NCI-H82 (cell line): ENCODE measurements around the gene ASB5.
"Not testable (repeated sequence)": the region's sequence is repeated elsewhere in the genome, so short reads cannot be mapped to it uniquely, and the experiment has no call there.

ENCODE experiments used
- DNase-seq: peaks from one replicate; lab custom pipeline; 2025; lab: John Stamatoyannopoulos, UW

The ASB5 gene

DNA sequence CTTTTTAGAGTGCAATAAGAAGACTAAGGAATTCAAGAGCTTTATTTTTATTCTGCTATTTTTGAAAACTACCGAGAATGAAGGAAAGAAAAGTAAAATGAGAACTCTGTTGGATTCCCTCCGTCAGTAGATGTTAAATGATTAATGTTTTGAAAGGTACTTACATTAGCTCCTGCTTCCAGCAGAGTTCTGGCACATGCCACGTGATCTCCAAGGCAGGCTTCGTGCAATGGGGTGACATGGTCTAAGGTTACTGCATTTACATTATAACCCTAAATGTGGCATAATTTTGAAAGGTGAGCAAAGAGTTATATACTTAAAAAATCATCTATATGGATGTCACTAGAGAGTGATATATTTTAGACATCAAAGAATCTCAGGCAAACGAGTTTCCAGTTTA is 46.9 kb downstream of the ASB5 start:
- no peak for DNase-seq

DNA sequence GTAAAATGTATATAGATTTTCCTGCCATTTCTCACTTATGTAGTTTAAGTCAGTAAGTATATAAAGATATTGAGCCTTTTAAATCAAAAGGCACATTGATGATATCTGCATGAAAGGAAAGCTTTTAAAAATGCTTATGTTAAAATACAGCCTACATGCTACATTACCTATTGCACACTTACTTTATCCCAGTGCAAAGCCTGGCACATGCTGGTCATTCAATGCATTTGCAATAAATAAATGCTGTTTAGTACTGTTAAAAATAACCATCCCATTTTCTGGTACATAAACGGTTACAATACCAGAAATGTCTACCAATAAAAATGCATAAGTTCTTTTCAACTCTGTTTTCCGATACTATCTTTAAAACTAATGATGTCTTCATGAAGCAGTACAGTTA is 51.5 kb downstream of the ASB5 start:
- no peak for DNase-seq

DNA sequence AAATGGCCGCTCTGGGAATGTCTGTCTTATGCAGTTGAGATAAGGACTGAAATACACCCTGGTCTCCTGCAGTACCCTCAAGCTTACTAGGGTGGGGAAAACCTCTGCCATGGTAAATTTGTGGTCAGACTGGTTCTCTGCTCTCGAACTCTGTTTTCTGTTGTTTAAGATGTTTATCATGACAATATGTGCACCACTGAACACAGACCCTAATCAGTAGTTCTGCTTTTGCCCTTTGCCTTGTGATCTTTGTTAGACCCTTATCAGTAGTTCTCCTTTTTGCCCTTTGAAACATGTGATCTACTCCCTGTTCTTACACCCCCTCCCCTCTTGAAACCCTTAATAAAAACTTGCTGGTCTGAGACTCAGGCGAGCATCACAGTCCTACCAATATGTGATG is 56.7 kb downstream of the ASB5 start:
- not testable (repeated sequence) for DNase-seq

DNA sequence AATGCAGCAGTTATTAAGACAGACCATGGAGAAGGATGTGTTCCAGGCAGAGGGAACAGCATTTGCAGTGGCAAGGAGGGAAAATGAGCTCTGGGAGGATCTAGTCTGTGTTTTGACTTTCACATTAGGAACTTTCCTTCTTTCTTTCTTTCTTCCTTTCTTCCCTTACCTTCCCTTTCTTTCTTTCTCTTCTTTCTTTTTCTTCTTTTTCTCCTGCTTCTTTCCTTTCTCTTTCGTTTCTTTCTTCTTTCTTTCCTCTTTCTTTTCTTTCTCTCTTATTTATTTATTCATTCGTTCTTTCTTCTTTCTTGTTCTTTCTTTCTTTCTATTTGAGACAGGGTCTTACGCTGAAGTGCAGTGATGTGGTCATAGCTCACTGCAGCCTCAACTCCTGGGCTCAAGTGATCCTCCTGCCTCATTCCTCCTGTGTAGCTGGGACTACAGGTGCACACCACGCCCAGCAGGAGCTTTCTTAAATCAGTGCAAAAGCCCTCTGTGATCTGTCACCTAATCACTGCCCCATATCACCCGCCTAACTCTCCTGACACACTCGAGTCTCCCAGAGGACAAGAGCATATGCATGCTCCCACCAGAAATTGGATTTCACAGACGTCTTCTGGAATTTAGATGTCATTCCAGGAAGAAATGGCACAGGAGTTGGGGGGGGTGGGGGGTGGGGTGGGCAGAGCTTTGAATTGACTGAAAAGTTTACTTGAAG is 58.3 kb downstream of the ASB5 start:
- DNase-seq = peak; percentile 32

DNA sequence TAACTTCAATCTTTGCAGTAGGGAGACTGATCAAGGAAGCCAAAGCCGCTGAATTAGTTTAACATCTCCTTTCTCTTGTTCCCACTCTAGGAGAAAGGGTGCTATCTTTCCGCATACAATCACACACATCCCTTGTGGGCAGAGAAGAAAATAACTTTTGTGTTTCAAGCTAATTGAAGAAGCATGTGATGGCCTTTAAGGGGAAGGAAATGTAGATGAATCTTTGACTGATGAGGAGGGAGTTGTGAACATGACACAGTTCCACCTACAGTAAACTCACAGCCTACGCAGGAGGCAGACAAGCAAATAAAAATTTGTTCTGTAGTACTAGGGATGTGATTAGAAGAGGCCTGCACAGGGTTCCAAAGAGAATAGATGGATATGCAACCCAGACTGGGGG is 58.9 kb downstream of the ASB5 start:
- DNase-seq = no peak

DNA sequence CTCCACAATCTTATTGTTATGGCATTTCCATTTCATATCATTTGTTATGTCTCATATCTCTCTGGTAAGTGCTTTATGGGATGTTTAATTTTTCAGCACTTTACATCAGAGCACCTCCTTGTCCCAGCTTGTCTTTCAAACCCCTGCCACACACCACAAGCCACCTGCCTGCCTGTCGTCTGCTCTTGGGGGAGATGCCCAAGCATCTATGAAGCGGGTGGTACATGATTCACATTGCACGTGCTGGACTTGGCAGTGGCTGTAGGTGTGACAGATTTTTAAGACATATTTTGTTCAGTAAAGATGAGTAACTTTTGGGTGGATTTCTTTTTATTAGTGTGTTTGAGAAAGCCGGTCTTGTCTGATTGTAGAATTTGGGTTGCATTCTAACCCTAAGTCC is 59.5 kb downstream of the ASB5 start:
- DNase-seq = no peak

DNA sequence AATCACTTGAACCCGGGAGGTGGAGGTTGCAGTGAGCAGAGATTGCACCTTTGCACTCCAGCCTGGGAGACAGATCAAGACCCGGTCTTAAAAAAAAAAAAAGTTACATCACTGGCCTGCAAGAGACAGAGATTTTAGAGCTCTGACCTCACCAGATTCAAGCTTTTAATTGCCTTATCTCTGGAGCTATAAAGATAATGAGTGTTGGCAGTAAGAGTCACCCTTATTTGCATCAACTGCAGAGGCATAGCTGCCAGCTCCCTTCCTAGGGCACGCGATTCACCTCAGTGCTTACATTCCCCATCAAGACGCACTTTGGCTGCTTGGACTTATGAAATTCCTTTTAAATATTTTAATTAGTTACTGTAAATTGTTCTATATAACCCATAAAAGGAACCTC is 61.2 kb downstream of the ASB5 start:
- DNase-seq = peak; percentile 82

DNA sequence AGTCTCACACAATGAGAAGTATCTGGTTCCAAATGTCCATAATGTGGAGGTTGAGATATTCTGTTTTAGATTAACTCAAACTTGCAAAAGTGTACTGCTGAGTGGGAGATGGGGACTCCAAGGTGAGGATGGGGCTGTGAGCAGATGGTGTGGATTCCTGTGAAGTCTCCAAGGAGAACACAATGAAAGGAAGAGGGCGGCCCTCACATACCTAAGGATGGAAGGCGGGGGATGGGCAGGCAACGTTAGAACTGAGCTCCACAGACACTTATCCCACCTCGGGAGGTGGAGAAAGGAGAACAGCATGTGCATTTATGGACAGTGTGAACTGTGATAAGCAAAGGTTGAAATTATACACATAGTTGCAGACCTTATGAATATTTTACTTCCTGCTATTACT is 63.7 kb downstream of the ASB5 start:
- DNase-seq = peak; percentile 22

DNA sequence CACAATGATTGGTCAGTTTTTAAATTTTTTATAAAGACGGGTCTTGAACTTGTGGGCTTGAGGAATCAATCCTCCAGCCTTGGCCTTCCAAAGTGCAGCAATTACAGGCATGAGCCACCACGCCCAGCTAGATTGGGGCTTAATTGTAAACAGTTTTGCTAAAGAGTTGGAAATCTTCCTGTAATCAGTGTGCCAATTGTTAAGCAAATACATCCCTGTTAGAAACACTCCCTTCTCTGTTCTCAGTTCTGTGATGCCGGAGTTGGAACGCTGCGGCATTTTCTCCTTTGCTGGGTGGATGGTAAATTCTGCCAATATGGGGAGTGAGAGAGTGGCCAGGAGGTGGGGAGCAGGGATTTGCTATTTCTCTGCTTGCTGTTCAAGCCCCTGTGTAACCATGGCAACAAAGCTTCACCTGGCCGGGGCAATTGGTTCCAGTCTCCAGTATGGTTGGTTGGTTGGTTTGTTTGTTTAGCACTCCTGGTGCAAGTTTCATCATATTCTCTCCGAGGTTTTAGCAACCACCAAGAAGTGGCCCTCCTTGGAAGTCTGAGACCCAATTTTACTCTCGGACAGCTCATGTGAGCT is 70.6 kb downstream of the ASB5 start:
- DNase-seq = peak; percentile 17

DNA sequence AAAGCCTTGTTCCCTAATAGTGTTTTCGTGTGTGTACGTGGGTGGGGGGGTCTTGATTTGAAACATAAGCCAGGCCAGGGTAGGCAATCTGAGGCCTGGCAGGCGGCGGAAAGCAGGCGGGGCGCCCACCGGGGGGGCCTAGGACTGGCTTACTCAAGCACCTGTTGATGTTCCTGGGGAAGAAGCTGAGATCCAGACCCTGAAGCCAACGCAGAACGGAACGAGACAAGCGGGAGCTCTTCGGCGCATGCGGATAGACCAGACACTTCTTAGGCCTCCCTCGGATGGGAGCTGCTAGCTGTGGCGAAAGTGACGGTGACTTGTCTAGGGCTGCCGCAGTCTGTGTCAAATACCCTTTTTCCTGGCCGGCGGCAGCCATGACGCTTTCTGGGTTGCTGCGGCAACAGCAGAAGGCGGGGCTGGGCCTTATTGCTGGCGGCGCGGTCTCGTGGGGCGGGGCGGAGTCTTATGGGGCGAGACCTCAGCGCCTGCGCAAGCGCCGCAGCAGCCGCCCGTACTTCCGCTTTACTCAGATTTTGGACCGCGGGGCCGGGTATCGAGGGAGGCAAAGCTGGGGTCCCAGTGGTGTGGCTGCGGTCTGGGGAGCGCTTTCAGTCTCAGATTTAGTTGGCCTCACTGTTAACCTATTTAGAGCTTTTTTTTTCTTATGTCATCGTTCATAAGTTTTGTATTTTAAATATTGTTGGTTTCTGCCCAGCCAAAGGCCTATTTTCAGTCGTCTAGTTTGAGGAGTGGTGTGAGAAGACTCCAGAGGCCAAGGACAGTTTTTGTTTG is 73.6 kb downstream of the ASB5 start, which contains the start of gene SPATA4:
Gene SPATA4, minus strand, starts transcription at position 402 of the 795 bp plus-strand sequence. Its CDS starts 23 bp downstream, at position 379.
- DNase-seq = peak; percentile 94

DNA sequence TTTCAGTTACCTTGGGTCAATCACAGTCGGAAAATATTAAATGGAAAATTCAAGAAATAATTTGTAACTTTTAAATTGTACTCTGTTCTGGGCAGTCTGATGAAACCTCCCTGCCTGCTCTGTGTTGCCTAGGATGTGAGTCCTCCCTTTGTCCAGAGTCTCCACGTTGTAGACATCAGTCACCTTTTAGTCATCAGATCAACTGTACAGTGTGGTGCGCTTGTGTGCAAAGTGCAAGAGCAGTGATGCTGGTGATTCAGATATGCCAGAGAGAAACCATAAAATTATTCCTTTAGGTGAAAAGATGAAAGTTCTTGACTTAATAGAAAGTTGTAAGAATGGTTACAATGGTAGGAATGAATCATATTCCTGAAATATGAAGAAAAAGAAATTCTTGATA is 75.1 kb downstream of the ASB5 start:
- DNase-seq = no peak

DNA sequence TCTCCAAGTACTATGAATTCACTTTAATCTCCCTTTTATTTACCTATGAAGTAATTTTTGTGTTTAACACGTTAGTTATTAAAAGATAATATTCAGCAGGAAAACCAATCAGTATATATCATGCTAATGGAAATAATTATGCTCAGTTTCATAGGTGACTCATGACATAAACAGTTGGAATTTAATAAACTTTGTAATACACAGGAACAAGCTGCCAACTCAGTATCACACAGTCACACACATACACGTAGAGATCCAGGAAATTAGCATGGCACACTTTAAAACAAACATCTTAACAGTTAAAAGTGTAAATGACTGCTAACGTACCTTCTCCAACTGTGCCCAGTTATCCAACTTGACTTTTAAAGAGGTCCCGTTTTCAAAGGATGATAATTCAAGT is 75.9 kb downstream of the ASB5 start:
- no peak for DNase-seq

DNA sequence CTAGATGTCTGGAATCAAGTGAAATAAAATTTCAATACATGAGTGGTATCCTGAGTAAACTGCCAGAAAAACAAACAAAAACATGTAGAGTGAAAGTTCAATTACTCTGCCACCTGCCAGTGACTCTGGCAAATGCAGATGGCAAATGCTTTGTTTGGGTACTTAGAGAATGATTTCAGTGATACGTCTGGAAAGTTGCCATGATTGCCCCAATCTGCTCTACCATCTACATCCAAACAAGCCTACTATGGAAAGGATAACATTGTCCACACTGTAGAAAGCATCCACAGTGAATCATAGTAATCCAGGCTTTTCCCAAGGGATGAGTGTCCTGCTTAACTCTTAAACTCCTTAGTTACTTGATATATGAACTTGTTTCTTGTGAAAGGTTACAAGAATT is 77.0 kb downstream of the ASB5 start:
- DNase-seq = peak; percentile 68

DNA sequence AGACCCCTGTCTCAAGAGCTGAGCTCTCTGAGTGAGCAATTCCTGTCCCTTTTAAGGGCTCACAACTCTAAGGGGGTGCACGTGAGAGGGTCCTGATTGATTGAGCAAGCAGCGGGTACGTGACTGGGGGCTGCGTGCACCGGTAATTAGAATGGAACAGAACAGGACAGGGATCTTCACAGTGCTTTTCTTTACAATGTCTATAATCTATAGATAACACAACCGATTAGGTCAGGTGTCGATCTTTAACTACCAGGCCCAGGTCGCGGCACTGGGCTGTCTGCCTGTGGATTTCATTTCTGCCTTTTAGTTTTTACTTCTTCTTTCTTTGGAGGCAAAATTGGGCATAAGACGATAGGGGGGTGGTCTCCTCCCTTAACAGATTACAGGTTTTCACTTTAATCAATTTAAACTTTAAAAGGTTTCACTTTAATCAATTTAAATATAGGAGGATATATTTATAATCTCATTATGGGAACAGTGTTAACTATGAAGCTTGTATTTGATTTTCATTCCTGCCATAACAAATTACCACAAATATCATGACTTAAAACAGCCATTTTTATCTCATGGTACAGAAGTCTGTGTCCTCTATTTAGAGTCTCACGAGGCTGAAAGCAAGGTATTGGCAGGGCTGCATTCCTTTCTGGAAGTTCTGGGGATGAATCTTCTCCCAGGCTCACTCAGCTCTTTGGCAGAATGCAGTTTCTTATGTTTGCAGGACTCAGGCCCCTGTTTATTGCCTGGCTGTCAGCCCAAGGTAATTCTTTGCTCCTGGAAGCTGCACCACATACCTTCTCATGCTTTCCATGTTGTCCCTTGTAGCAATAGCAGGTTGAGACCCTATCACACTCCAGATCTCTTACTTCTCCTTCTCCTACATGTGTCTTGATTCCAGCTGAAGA is 78.9 kb downstream of the ASB5 start:
- no peak for DNase-seq

DNA sequence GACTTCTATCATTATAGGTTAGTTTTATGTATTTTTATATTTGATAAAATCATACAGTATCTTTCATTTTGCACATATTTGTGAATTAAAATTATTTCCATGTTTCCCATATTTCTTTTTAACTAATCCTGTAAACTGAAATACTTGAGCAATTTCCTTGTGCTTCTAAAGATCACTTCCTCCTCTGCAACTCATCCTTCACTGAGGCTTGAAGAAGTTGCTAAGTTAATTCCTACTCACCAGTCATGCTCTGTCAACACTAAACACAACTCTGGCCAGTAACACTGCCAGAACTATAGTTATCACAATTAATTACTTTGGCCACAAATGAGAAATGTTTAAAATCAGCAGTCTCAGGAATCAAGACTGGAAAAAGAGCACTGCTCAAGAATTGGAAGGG is 80.4 kb downstream of the ASB5 start:
- no peak for DNase-seq

DNA sequence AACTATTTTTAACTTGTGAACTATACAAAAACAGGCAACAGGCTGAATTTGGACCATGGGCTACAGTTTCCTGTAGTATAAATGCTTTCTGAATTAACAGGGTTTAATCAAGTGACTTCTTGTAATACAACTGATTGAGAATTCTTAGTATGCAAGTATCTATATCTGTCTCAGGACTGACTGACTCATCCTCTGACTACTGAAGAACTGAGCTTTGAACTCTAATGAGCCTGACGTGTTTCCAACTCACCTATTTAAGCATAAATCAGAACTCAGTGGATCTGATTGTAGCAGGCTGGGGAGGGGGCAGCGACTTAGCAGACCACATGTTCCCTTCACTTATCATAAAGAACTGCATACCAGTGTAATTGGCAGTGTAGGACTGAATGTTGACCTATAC is 81.4 kb downstream of the ASB5 start:
- DNase-seq = no peak

DNA sequence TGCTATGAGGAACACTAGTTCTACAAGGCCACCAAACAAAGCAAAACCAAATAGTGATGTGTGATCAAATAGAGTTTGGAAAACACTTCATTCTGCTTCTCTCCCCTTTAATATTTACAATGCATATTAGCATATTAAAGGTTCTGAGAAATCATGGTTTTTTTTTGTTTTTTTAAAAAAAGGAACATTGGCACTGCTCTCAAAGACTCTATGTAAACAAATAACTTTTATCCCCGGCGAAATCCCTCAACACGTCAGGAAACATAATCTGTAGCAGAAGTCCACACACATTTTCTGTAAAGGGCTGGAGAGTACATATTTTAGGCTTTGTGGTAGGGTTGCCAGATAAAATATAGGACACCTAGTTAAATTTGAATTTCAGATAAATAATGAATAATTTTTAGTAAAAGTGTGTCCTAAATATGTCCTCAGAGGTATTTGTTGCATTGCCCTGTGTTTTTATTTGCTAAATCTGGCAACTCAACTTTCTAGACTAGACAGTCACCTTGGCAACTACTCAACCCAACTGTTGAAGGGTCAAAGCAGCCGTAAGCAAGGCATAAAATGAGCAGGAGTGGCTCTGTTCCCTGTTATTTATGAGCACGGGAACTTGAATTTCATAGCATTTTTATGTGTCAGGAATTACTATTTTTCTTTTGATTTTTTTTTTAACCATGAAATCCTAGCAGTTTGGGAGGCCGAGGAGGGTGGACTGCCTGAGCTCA is 82.2 kb downstream of the ASB5 start:
- no peak for DNase-seq

DNA sequence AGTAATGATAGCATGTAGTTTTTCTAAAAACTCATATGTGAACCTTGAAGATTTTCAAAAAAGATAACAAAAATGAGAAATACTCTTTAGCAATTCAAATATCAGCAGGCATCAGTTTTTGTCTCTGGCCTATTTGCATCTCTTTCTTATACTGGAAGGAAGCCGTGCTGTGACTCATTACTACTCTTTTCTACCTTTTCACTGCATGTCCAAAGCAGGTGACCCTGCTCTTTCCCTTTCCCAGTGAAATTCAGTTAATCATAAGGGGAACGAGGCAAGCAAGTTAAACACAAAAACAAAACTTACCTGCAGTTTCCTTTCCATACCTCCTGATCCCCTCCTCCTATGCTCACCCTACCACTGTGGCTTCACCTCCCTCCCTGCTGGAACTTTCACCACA is 83.0 kb downstream of the ASB5 start:
- no peak for DNase-seq

DNA sequence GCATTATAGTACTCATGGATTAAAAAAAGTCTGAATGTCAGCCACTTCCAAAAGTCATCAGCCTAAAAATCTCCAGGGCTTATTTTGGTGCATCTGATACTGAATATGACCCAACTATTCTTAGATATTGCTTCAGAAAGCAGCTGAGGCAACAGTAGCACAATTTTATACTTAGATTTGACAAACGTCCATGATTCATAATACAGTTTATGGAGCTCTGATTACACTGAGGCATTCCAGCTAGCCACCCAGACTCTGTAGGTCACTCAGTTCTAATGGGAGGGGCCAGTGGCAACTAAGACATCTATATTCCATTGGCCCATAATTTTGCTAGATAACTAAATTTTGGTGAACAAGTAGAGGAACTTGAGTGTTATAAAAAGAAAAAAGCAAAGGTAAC is 84.0 kb downstream of the ASB5 start:
- no peak for DNase-seq
